GM12873 (cell line): ENCODE data around the gene ZNF668.

Experiments
- CTCF ChIP-seq: IDR thresholded peaks from 2 replicates; pipeline ENCODE4 v1.5.1; 2012; ENCODE audit warnings: low read depth, mild to moderate bottlenecking, moderate library complexity, low read length, control low read depth; ENCODE audit not compliant: insufficient read depth; ENCODE audit errors: missing control alignments

Gene ZNF668

DNA sequence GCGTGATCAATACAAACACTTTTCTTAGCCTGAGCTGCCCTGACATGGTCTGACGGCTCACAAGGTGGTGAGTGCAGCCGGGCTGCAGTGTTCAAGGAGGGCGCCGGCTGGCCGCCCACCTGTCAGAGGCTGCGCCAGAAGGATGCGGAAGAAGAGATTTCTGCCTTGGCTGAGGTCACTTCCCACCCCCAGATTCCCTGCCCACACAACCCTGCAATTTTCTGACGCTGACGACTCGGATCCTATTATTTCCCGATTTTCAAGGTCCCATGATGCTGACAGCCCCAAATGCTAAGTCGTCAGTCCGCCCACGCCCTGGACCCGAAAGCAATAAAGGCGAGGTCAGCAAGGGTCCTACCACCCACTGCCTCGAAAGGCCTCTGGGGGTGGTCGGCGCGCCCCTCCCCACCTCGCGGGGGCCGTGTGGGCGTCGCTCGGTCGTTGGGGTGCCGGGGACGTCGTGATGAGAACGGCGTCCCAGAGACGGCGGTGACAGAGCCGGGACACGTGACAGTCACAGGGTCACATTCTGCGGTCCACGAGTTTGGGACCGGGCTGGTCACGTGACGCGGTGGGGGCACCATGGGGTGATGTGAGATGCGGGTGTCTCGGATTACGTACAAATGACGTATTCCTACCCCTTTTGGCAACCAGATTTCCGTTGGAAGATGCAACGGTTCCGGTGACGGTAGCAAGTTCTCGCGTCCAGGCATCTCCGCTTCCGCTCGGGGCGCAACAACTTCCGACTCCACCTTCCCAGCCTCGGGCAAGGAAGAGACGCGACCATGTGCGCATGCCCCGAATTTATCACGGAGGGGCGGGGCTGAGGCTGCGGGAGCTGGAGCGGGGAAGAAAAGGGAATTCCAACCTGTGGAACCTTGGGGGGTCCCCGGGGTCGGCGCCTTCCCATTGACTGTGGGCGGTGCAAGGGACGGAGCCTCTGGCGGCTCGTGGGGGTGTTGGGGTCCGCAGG lies 41.0 kb downstream of the ZNF668 start, which contains the start of gene STX4:
Gene STX4 (plus strand): TSS at position 823 of the 973 bp plus-strand sequence. CDS start 248 bp downstream, outside the sequence.
- no peak for TF ChIP-seq CTCF

GRCh38 chr16:31031276-31031675 lies 42.8 kb downstream of the ZNF668 start:
- no peak for TF ChIP-seq CTCF

DNA sequence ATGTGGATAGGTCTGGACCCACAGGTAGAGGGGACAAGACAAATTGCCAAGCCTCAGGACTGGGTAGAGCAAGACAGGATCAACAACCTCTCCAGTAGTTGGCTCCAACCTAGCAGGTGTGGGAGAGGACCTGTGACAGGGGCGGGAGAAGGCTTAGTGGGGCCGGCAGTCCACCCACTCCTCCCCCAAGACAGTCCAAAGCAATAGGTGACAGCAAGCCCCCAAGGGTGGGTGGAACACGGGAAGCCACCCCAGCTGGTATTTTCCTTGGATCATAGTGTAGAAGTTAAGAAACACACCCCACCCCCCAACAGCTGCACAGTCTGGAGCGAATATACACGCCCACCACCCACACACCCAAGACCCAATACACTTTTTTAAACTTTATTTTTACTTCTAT lies 44.8 kb downstream of the ZNF668 start:
- TF ChIP-seq CTCF = no peak

GRCh38 chr16:31025339-31025738 lies 48.7 kb downstream of the ZNF668 start:
- TF ChIP-seq CTCF = no peak

DNA sequence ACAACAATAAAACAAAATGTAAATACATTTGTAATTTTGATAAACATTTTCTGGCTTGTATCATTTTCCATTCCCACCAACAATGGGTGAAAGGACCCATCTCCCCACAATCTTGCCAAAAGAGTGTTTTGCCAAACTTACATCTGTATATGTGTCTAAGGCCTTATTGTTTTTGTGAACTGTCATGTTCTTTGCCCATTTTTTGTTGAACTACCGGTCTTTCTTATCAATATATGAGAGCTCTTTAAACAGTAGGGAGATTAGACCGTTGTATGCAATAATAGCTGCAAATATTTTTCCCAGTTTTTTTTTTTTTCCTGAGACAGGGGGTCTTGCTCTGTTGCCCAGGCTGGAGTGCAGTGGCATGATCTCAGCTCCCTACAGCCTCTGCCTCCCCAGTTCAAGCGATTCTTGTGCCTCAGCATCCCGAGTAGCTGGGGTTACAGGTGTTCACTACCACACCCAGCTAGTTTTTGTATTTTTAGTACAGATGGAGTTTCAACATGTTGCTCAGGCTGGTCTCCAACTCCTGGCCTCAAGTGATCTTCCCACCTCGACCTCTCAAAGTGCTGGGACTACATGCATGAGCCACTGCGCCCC lies 50.3 kb downstream of the ZNF668 start:
- no peak for TF ChIP-seq CTCF

GRCh38 chr16:31023252-31023602 lies 50.8 kb downstream of the ZNF668 start:
- no peak for TF ChIP-seq CTCF

DNA sequence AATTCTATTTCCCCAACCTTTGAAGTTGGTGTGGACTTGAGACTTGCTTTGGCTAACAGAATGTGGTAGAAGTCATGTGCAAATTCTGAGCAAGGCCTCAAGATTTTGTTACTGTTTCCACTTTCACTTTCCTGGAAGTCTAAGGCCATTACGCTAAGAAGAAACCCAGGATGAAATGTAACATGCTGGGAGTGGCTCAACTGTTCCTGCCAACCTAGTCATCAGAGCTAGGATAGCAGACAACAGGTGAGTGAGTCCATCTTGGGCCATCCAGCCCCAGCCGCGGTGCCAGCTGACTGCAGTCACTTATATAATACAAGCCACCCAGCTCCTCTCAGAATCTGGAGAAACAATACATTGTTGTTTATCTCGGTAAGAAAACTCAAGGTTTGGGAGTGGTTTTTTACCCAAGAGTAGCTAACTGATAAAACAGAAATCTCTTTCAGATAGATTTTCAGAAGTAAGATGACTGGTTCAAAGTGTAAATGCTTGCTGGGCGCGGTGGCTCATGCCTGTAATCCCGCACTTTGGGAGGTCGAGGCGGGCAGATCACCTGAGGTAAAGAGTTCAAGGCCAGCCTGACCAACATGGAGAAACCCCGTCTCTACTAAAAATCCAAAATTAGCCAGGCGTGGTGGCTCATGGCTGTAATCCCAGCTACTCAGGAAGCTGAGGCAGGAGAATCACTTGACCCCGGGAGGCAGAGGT lies 51.3 kb downstream of the ZNF668 start:
- TF ChIP-seq CTCF = no peak
